ENCODE measurements around the gene PSMB2.

The PSMB2 gene

DNA sequence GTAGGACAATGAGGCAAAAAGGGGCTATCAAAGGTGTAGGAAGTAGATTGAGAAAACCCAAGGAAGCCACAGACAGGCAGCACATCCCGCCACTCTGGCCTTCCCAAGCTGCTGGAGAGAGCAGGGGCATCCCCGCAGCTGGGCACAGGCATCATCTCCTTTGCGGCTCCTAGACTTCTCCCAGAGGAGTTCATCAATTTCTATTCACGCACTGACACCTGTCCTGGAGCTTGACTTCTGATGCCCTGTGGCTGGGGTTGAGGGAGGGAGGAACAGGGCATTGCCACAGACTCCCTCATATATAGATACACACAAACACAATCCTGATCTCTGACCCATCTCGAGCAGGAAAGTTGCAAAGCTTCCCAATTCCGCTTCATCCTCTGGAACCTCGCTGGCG lies 70.1 kb downstream of the PSMB2 start:
- DNase-seq (ENCODE audit: extremely low read depth, low read depth), result no peak
- TF ChIP-seq, protein P1, sequence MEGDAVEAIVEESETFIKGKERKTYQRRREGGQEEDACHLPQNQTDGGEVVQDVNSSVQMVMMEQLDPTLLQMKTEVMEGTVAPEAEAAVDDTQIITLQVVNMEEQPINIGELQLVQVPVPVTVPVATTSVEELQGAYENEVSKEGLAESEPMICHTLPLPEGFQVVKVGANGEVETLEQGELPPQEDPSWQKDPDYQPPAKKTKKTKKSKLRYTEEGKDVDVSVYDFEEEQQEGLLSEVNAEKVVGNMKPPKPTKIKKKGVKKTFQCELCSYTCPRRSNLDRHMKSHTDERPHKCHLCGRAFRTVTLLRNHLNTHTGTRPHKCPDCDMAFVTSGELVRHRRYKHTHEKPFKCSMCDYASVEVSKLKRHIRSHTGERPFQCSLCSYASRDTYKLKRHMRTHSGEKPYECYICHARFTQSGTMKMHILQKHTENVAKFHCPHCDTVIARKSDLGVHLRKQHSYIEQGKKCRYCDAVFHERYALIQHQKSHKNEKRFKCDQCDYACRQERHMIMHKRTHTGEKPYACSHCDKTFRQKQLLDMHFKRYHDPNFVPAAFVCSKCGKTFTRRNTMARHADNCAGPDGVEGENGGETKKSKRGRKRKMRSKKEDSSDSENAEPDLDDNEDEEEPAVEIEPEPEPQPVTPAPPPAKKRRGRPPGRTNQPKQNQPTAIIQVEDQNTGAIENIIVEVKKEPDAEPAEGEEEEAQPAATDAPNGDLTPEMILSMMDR (IDR thresholded peaks at IDR 0.05; ENCODE audit: low read depth, low read length), result no peak

DNA sequence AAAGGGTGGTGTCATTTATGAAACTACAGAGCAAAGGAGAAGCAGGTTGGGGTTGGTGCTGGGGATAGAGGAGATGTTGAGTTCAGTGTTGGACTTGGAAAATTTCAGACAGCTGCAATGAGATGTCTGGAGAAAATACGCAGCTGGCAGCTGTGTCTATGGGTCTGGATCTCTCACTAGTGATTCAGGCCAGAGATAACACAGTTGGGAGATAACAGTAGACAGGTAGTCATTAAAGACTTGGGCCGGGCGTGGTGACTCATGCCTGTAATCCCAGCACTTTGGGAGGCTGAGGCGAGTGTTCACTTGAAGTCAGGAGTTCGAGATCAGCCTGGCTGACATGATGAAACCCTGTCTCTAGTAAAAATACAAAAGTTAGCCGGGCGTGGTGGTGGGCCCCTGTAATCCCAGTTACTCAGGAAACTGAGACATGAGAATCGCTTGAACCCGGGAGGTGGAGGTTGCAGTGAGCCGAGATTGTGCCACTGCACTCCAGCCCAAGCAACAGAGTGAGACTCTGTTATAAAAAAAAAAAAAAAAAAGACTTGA lies 70.7 kb downstream of the PSMB2 start:
- TF ChIP-seq, protein P1 (IDR thresholded peaks at IDR 0.05; ENCODE audit: low read depth, low read length), result no peak
- DNase-seq (ENCODE audit: extremely low read depth, low read depth), result no peak

DNA sequence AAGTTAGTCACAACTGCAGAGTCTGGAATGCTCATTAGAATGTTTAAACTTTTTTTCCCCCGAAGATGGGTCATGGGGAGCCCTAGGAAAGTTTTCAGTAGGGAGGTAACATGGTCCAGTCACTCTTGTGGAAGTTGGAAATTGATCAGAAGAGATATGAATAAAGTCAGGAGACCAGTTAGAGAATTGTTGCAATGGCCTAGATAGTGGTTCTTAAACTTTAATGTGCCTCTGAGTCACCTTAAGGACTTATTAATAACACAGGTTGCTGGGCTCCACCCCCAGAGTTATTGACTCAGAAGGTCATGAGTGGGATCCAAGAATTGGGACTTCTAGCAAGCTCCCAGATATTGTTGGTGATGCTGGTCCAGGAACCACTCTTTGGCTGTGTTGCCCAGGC lies 71.4 kb downstream of the PSMB2 start:
- no peak for DNase-seq (ENCODE audit: extremely low read depth, low read depth)
- TF ChIP-seq, protein P1 (IDR thresholded peaks at IDR 0.05; ENCODE audit: low read depth, low read length), result no peak

DNA sequence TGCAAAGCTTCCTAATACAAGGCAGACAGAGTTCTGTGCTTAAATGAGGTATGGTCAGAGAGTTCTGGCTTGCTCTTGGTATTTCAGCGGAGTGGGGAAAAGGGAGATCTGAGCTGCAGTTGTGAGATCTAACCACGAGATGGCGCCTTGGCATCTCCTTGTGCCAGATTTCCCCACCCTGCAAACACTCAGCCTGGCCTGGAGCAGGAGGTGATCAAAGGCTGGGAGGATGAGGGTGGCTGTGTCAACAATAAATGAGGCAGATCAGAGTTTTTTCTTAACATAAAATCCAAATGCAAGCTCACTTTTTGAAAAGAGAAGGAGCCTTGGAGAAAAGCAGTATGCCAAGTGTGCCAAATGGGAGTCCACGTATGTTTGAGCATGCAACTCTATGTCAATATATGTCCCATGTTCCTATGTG lies 72.3 kb downstream of the PSMB2 start:
- TF ChIP-seq, protein P1 (IDR thresholded peaks at IDR 0.05; ENCODE audit: low read depth, low read length), result peak; percentile 88
- peak; percentile 11 for DNase-seq (ENCODE audit: extremely low read depth, low read depth)

DNA sequence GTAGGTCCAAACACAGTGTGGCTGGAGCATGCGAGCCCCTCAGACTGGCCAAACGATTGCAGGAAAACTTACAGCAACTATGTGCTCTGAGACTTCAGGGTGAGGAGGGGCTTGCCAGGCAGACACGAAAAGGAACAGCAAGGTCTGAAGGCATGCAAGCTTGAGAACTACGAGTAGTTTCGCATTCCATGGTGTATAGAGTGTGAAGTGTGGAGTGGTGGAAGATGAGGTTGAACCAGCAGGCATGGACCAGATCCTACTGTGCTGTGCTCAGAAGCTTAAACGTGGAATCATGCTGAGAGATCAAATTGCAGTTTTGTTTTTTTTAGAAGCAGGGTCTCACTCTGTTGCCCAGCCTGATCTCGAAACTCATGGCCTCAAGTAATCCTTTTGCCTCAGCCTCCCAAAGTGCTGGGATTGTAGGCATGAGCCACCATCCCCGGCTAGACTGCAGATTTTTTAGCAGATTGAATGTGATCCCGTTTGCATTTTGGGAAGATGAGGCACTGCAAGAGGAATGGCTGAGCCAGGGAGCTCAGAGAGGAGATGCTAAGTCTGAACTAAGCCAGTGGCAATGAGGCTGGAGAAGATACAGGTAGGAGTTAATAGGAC lies 73.3 kb downstream of the PSMB2 start:
- TF ChIP-seq, protein P1 (IDR thresholded peaks at IDR 0.05; ENCODE audit: low read depth, low read length), result no peak
- DNase-seq (ENCODE audit: extremely low read depth, low read depth), result no peak

DNA sequence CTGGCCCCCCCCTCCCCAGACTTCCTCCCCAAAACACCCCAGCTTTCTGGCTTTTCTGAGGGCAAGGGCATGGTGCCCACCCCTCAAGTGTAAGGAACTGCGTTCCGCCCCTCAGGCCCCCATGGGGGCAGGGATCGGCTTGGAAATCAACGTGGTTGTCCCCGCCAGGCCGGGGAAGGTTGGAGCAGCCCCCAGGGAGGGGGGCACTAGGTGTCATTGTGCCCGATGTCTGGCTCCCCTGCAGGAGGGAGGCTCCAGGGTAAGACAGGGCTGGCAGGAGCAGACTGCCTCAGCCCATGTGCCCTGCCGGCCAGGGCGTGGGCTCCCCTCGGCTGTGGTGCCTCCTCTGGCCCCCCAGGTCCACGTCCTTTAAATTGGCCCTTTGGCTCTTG lies 75.6 kb downstream of the PSMB2 start:
- TF ChIP-seq, protein P1 (IDR thresholded peaks at IDR 0.05; ENCODE audit: low read depth, low read length), result no peak
- DNase-seq (ENCODE audit: extremely low read depth, low read depth), result no peak

DNA sequence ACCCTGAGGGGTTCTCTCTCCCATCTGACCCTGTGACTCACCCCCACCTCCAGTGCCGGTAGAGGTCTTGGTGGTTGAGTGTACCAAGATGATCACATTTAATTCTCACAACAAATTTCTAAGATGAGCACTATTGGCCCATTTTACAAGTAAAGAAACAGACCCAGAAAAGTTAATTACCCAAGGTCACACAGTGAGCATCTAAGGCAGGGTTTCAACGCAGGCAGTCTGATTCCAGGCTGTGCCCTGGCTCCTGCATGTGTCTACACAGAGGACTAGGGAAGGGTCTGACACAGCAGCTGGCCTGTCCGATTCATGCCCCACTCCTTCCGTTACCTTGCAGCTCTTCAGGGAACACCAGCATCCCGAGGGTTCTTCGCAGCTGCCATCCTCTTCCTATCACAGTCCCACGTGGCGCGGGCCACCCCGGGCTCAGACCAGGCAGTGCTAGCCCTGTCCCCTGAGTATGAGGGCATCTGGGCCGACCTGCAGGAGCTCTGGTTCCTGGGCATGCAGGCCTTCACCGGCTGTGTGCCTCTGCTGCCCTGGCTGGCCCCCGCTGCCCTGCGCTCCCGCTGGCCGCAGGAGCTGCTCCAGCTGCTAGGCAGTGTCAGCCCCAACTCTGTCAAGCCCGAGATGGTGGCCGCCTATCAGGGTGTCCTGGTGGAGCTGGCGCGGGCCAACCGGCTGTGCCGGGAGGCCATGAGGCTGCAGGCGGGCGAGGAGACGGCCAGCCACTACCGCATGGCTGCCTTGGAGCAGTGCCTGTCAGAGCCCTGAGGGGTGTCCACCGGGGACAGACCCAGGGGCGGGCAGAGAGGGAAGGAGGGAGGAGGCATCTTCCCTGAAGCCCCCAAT lies 76.2 kb downstream of the PSMB2 start:
- no peak for DNase-seq (ENCODE audit: extremely low read depth, low read depth)
- TF ChIP-seq, protein P1 (IDR thresholded peaks at IDR 0.05; ENCODE audit: low read depth, low read length), result no peak

Data from AG09319 (cell line).